HG03571 (cell line): ENCODE results near the gene RIC8B.
"Not testable (repeated sequence)": the region's sequence is repeated elsewhere in the genome, so short reads cannot be mapped to it uniquely, and the experiment has no call there.

Source experiments
- ATAC-seq: cut with Tn5 transposase; IDR thresholded peaks from one replicate; pipeline ENCODE4 v1.9.1; 2021; ENCODE audit not compliant: unreplicated experiment

Gene RIC8B

GRCh38 chr12:106897981-106898901 is 123.8 kb downstream of the RIC8B start:
- no peak for ATAC-seq

- no peak for ATAC-seq
Measured at GRCh38 chr12:106900554-106900953, 126.1 kb downstream of the RIC8B start.

GRCh38 chr12:106901276-106901675 is 126.8 kb downstream of the RIC8B start:
- no peak for ATAC-seq

GRCh38 chr12:106902053-106902452 is 127.6 kb downstream of the RIC8B start:
- ATAC-seq = no peak

- peak; percentile 69 for ATAC-seq
Measured at GRCh38 chr12:106903241-106903945, 128.9 kb downstream of the RIC8B start.

- no peak for ATAC-seq
Measured at GRCh38 chr12:106906715-106907114, 132.2 kb downstream of the RIC8B start.

- ATAC-seq = no peak
Measured at GRCh38 chr12:106907411-106907810, 132.9 kb downstream of the RIC8B start.

GRCh38 chr12:106907846-106908245 is 133.4 kb downstream of the RIC8B start:
- no peak for ATAC-seq

- no peak for ATAC-seq
Measured at GRCh38 chr12:106908561-106908960, 134.1 kb downstream of the RIC8B start.

GRCh38 chr12:106910202-106910601 is 135.7 kb downstream of the RIC8B start:
- peak; percentile 87 for ATAC-seq

- no peak for ATAC-seq
Measured at GRCh38 chr12:106911581-106911980, 137.1 kb downstream of the RIC8B start.

GRCh38 chr12:106913456-106913855 is 139.0 kb downstream of the RIC8B start:
- ATAC-seq = no peak

- peak; percentile 55 for ATAC-seq
Measured at GRCh38 chr12:106914796-106915634, 140.5 kb downstream of the RIC8B start.

- no peak for ATAC-seq
Measured at GRCh38 chr12:106915635-106916026, 141.1 kb downstream of the RIC8B start.

GRCh38 chr12:106917503-106917902 is 143.0 kb downstream of the RIC8B start:
- ATAC-seq = no peak

GRCh38 chr12:106918746-106919145 is 144.3 kb downstream of the RIC8B start:
- no peak for ATAC-seq

GRCh38 chr12:106919910-106920544 is 145.5 kb downstream of the RIC8B start:
- no peak for ATAC-seq

GRCh38 chr12:106921976-106922375 is 147.5 kb downstream of the RIC8B start:
- not testable (repeated sequence) for ATAC-seq

GRCh38 chr12:106923594-106923993 is 149.1 kb downstream of the RIC8B start:
- ATAC-seq = not testable (repeated sequence)

- ATAC-seq = no peak
Measured at GRCh38 chr12:106924268-106924861, 149.9 kb downstream of the RIC8B start.
